ENCODE results near the gene ZDHHC20.

- TF ChIP-seq CTCF (IDR thresholded peaks at IDR 0.05) (no peak), POLR2A (IDR thresholded peaks at IDR 0.05) (no peak)
Observed at GRCh38 chr13:21463424-21463823, 4.3 kb upstream of the ZDHHC20 start.

Data from Peyer's patch (tissue), 4 donors.